Gastroesophageal sphincter (tissue), 3 donors: ENCODE results near the gene HNRNPA2B1.

ENCODE experiments used
- EP300 ChIP-seq: sonication (generic); formaldehyde crosslinking; IDR thresholded peaks from one replicate; pipeline ENCODE4 v1.6.1; 2017; ENCODE audit warnings: antibody characterized with exemption, mild to moderate bottlenecking
- POLR2A ChIP-seq, 2 donors: fragments of 450-650 bp; IDR thresholded peaks; one replicate each; pipeline ENCODE4 v1.6.1; 2017; ENCODE audit warnings: antibody characterized with exemption in 2 of 2, mild to moderate bottlenecking in 2 of 2, moderate library complexity in 1 of 2
- POLR2AphosphoS5 ChIP-seq: sonication (generic); formaldehyde crosslinking; IDR thresholded peaks from one replicate; pipeline ENCODE4 v1.6.1; 2017; ENCODE audit warnings: antibody characterized with exemption
- TF ChIP-seq, protein P1 (sequence below), 4 experiments: fragments of 200-600 bp in 2 of 4; fragments of 450-650 bp in 2 of 4; sonication (generic) in 1 of 4; IDR thresholded peaks; one replicate each; pipeline ENCODE4 v1.5.1; 2017 to 2019; ENCODE audit warnings: antibody characterized with exemption in 4 of 4, mild to moderate bottlenecking in 2 of 4, moderate library complexity in 2 of 4

DNA sequence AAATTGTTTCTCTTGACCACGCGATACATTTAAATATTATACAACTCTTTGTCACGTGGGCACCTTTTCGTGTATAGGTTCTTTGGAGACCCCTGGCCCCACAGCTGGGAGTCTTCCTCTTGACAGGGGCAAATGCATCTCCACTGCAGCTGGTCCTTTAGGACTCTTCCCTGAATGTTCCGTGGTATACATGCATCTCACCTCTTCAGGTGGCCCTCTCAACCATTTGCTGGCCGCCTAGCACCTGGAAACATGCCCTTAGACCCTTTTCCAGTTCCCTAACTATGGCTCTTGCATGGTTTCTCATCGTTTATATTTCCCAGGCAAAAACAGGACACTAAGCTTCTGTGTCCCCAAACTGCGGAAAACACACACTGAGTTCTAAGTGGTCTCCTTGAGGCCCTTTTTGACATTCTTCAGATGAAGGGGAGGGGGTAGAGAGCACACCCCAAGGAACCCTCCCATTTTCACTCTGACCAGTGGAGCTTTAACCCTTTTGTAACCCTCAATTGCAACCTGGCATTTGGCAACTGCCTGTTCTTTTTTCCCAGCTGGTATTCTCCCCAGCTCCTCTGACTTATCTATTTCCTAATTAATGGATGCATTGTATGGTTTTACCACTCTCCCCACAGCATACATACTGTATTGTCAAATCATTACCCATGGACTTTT is 20.6 kb downstream of the HNRNPA2B1 start:
- TF ChIP-seq POLR2A (IDR thresholded peaks at IDR 0.05) (no peak), POLR2AphosphoS5 (no peak), EP300 (no peak)
- TF ChIP-seq, protein P1, sequence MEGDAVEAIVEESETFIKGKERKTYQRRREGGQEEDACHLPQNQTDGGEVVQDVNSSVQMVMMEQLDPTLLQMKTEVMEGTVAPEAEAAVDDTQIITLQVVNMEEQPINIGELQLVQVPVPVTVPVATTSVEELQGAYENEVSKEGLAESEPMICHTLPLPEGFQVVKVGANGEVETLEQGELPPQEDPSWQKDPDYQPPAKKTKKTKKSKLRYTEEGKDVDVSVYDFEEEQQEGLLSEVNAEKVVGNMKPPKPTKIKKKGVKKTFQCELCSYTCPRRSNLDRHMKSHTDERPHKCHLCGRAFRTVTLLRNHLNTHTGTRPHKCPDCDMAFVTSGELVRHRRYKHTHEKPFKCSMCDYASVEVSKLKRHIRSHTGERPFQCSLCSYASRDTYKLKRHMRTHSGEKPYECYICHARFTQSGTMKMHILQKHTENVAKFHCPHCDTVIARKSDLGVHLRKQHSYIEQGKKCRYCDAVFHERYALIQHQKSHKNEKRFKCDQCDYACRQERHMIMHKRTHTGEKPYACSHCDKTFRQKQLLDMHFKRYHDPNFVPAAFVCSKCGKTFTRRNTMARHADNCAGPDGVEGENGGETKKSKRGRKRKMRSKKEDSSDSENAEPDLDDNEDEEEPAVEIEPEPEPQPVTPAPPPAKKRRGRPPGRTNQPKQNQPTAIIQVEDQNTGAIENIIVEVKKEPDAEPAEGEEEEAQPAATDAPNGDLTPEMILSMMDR (IDR thresholded peaks at IDR 0.05): no peak
